Stimulated activated CD4-positive, alpha-beta T cell treated with anti-CD3 and anti-CD28 coated beads, Interleukin-4, amount 100 ng/mL, for 1 hour (primary cell): ENCODE data around the gene SIL1.
"Not testable (repeated sequence)": the region's sequence is repeated elsewhere in the genome, so short reads cannot be mapped to it uniquely, and the experiment has no call there.

Source experiments
- DNase-seq: peaks from one replicate; pipeline ENCODE4 v3.0.0-alpha.2; 2020

The SIL1 gene

GRCh38 chr5:139063664-139064054 lies 134.5 kb downstream of the SIL1 start:
- DNase-seq, result no peak

DNA sequence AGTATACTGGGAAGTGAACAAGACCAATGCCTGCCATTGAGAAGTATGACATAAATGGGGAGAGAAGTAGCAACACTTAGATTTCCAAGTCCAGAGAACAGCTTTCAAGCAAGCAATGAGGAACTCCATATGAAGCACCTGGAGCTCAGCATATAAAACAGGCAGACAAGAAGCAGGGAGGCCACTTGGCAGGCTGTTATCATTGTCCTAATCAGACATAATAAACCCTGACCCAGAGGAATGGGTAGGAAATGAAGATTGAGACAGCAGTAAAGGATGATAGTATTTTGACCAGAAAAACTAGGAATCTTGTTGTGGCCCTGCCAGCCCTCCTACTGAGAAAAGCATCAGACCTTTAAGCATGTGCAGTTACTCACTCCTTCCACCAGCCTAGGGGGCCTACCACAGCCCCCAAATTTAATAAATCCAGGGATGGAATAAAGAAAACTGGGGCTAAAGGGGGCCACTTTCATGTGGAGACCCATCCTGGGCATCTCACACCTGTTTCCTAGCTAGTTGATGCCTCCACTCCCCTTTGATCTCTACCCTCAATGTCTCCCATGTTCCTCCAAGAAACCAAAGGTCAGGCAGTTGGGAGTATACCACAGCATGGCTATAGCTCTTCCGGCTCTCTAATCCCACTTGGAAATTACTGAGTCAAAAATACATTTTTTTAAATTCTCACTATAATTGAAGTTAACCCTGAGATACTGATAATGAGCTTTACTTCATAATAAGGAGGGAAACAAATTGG lies 135.1 kb downstream of the SIL1 start:
- no peak for DNase-seq

DNA sequence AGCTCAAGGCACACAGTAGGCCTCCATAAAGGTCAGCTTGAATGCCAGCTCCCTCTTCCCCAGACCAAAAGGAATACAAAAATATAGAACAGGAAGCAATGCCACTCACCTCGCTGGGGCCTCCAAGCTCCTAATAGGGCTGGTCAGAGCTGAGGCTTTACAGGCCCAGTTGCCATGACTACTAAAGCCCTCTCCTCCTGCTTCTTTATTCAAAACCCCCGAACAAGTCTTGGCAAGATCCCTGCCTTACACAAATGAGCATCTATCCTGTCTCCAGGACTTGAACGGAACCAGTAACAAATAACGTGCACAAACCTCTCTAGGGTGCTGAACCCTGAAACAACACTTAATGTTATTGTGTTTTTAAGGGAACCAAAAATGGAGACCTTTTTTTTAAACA lies 136.3 kb downstream of the SIL1 start:
- DNase-seq, result no peak

GRCh38 chr5:139061274-139061673 lies 136.9 kb downstream of the SIL1 start:
- no peak for DNase-seq

- DNase-seq, result no peak
Observed at GRCh38 chr5:139058121-139058520, 140.0 kb downstream of the SIL1 start.

- not testable (repeated sequence) for DNase-seq
Observed at GRCh38 chr5:139057045-139057939, 140.9 kb downstream of the SIL1 start.

DNA sequence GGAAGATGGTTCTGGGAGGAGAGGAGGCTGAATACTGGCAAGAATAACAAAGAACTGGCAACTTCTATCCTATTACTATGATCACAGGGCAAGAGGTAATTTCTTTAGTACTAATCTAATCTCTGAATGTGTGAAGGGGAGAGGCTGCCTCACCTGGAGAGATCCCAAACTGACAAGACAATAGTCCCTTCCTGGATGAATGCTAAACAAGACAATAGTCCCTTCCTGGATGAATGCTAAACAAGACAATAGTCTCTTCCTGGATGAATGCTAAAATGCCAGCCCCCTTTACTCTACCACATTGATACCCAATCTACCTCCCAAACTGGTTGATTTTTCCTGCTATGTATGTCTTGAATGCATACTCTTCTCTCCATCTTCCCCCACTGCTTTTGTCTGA lies 145.2 kb downstream of the SIL1 start:
- no peak for DNase-seq

GRCh38 chr5:139051392-139051791 lies 146.8 kb downstream of the SIL1 start:
- DNase-seq, result no peak

- DNase-seq, result no peak
Observed at GRCh38 chr5:139050432-139050831, 147.7 kb downstream of the SIL1 start.

- DNase-seq, result no peak
Observed at GRCh38 chr5:139049780-139050179, 148.4 kb downstream of the SIL1 start.

- no peak for DNase-seq
Observed at GRCh38 chr5:139046551-139046950, 151.6 kb downstream of the SIL1 start.

DNA sequence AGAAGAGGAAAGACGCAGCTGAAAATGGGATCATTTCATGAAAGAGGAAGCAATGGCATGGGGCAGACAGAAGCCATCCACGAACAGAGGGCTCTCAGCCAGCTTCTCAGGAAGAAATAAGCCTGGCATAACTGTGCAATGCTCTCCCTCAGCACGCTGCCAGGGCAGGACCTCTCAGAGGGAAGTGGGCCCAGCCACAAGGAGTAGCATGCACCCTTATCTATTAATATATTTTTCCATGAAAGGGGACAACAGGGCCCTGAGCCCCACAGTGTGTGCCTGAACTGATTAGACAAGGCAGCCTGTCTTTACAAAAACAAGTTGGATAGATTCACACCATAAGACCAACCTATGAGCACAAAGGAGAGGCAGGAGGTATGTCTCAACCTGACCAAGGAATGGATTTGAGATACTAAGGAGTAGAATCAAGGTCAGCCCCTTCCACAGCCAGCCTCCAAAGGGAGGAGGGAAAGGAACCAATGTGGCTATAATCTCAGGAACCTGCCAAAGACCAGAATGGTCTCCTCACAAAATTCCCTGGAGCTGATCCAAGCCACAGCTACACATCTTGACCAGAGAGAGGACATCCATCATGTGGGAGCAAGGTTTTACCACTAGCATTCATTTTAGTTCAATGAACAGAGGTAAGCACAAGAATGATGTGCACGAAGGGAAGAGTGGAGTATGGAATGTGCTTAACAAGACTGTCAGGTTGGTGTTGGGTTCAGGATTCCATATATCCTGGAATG lies 154.8 kb downstream of the SIL1 start:
- no peak for DNase-seq

- DNase-seq, result no peak
Observed at GRCh38 chr5:139040081-139040480, 158.1 kb downstream of the SIL1 start.

GRCh38 chr5:139038613-139039305 lies 159.4 kb downstream of the SIL1 start:
- DNase-seq, result no peak

DNA sequence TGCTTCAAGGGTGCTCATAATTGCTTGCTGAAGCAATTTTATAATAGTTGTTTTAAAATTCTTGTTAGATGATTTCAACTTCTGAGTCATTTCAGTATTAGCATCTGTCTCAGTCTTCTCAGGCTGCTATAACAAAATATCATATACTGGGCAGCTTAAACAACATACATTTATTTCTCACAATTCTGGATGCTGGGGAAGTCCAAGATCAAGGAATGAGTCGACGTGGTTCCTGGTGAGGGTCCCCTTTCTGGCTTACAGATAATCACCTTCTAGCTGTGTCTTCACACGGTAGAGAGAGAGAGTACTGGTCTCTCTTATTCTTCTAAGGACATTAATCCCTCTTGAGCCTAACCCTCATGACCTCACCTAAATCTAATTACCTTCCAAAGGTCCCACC lies 160.4 kb downstream of the SIL1 start:
- DNase-seq, result no peak

- not testable (repeated sequence) for DNase-seq
Observed at GRCh38 chr5:139036332-139036731, 161.8 kb downstream of the SIL1 start.

GRCh38 chr5:139027150-139027549 lies 171.0 kb downstream of the SIL1 start:
- DNase-seq, result no peak

- DNase-seq, result no peak
Observed at GRCh38 chr5:139025651-139026050, 172.5 kb downstream of the SIL1 start.

GRCh38 chr5:139023286-139023685 lies 174.9 kb downstream of the SIL1 start:
- DNase-seq, result no peak

GRCh38 chr5:139022528-139022927 lies 175.6 kb downstream of the SIL1 start:
- no peak for DNase-seq

GRCh38 chr5:139021346-139021745 lies 176.8 kb downstream of the SIL1 start:
- DNase-seq, result no peak

DNA sequence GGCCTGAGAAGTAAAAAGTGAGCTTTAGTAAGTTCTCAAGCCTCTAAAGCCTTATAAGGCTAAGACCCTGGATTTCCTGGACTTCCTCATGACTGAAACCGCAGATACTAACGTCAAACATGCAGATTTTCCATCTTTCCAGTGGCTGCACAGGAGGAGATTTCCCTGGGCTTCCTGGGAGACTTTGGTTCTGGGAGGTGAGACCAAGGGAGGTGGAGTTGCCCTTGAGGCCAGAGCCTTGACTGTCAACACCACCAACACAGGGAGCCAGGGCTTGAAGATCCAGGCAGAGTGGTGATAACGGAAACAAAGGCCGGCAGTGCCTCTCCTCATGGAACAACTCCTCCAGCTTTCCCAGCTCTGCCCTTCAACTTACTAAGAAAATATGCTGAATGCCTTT lies 178.3 kb downstream of the SIL1 start:
- no peak for DNase-seq

- no peak for DNase-seq
Observed at GRCh38 chr5:139019211-139019610, 179.0 kb downstream of the SIL1 start.
